ENCODE measurements around the gene CELF2. TPM values are rescaled to one million over a fixed set of nuclear protein-coding genes. Genes with fewer than 3 reads are reported as not detected.
A peak's percentile ranks its signal among the peaks of the same experiment; 100 is the strongest.

The CELF2 gene
- total RNA-seq, 1 experiment from 2014 or later: 28.7 TPM

- Histone ChIP-seq H2AFZ (ENCODE audit: low read length) (no peak overlapping the region), H3T11ph (ENCODE audit: low read length) (no peak overlapping the region), H4K91ac (ENCODE audit: insufficient read length, low read depth, low read length) (no peak overlapping the region), H3K9me3 (ENCODE audit: control insufficient read depth, low read depth, low read length) (no peaks in the 10 kb centered on the region), H2BK12ac (ENCODE audit: insufficient read length, low read depth, low read length) (no peak overlapping the region), H4K5ac (ENCODE audit: insufficient read length, low read depth, low read length) (no peak overlapping the region), H3K79me1 (ENCODE audit: insufficient read depth, low read depth, low read length, poor library complexity, severe bottlenecking) (no peaks in the 10 kb centered on the region), H3K4ac (ENCODE audit: low read depth, low read length) (no peak overlapping the region), H3K56ac (ENCODE audit: insufficient read length, low read depth, low read length) (no peak overlapping the region), H3K27ac (ENCODE audit: insufficient read length, low read depth, low read length) (no peak overlapping the region), H2BK120ac (ENCODE audit: low read depth, low read length, poor library complexity, severe bottlenecking) (no peak overlapping the region), H4K20me1 (ENCODE audit: control insufficient read depth, insufficient read depth, insufficient read length) (no peaks in the 10 kb centered on the region), H2BK5ac (ENCODE audit: insufficient read length, low read length) (no peak overlapping the region), H2AK5ac (ENCODE audit: insufficient read length, low read length) (no peak overlapping the region), H3K9ac (ENCODE audit: extremely low read depth, insufficient read length, low read length) (no peak overlapping the region), H2BK15ac (ENCODE audit: low read depth, low read length) (no peak overlapping the region), H3K23ac (ENCODE audit: insufficient read length, low read depth, low read length) (no peak overlapping the region), H4K8ac (replicated peaks; ENCODE audit: insufficient read length, low read depth, low read length) (no peak overlapping the region), H3K27me3 (ENCODE audit: insufficient read depth, low read length) (no peaks in the 10 kb centered on the region), H3K23me2 (ENCODE audit: insufficient read length, low read depth, low read length, poor library complexity, severe bottlenecking) (no peaks in the 10 kb centered on the region), H3K79me2 (ENCODE audit: insufficient read depth, low read length) (no peaks in the 10 kb centered on the region), H3K14ac (ENCODE audit: insufficient read depth, low read length) (no peak overlapping the region), H2BK20ac (ENCODE audit: low read depth, low read length, poor library complexity, severe bottlenecking) (no peak overlapping the region), H3K4me1 (ENCODE audit: insufficient read depth, low read length) (no peaks in the 10 kb centered on the region; the same call in 1 of the 2 replicates), H3K4me2 (ENCODE audit: insufficient read depth, insufficient read length, low read length) (no peak overlapping the region), H3K18ac (ENCODE audit: insufficient read length, low read depth, low read length) (no peak overlapping the region)
- DNase-seq: peak; percentile 54
- Mint-ChIP-seq H3K4me3 (no peak overlapping the region), H3K27ac (no peak overlapping the region; a peak in 1 of 7 replicates), H3K36me3 (ENCODE audit: insufficient read depth in 1 of 3, low read depth in 3 of 3) (peaks cover 2 to 8% (median 4%) of the 10 kb centered on the region in 3 experiments; a peak in 4 of 7 replicates), H3K9me3 (peaks cover 6 to 11% of the 10 kb centered on the region in 2 experiments), H3K4me1 (no peaks in the 10 kb centered on the region; a peak in 1 of 4 replicates), H3K27me3 (ENCODE audit: low read depth) (no peaks in the 10 kb centered on the region; the same call in none of the 2 replicates)
- TF ChIP-seq, protein P1, sequence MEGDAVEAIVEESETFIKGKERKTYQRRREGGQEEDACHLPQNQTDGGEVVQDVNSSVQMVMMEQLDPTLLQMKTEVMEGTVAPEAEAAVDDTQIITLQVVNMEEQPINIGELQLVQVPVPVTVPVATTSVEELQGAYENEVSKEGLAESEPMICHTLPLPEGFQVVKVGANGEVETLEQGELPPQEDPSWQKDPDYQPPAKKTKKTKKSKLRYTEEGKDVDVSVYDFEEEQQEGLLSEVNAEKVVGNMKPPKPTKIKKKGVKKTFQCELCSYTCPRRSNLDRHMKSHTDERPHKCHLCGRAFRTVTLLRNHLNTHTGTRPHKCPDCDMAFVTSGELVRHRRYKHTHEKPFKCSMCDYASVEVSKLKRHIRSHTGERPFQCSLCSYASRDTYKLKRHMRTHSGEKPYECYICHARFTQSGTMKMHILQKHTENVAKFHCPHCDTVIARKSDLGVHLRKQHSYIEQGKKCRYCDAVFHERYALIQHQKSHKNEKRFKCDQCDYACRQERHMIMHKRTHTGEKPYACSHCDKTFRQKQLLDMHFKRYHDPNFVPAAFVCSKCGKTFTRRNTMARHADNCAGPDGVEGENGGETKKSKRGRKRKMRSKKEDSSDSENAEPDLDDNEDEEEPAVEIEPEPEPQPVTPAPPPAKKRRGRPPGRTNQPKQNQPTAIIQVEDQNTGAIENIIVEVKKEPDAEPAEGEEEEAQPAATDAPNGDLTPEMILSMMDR (conservative IDR thresholded peaks at IDR 0.05): no peak
- WGBS (ENCODE audit: extremely low coverage, insufficient read length, low lambda C conversion rate): no CpG with 5 or more reads among the region's 28 CpGs
These were observed 326.9 kb downstream of the CELF2 start for GRCh38 chr10:11344550-11344949.
